ENCODE measurements around the gene CEP83. TPM values are rescaled to one million over a fixed set of nuclear protein-coding genes. Genes with fewer than 3 reads are reported as not detected.
"Not testable (repeated sequence)": the region's sequence is repeated elsewhere in the genome, so short reads cannot be mapped to it uniquely, and the experiment has no call there.

Gene CEP83
- total RNA-seq, 1 experiment from 2014 or later = 28.9 TPM

DNA sequence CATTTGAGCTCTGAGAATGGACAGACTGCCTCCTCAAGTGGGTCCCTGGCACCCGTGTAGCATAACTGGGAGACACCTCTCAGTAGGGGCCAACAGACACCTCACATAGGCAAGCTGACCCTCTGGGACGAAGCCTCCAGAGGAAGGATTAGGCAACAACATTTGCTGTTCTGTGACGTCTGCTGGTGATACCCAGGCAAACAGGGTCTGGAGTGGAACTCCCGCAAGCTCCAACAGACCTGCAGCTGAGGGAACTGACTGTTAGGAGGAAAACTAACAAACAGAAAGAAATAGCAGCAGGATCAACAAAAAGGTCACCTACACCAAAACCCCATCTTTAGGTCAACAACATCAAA is 69.6 kb downstream of the CEP83 start:
- Mint-ChIP-seq H3K4me1 (ENCODE audit: low read depth, unreplicated experiment) (no peaks in the 10 kb centered on the region), H3K4me3 (ENCODE audit: low read depth, unreplicated experiment) (peak overlapping the region; percentile 45), H3K9me3 (ENCODE audit: low read depth, unreplicated experiment) (no peaks in the 10 kb centered on the region), H3K27ac (ENCODE audit: unreplicated experiment) (no peak overlapping the region), H3K27me3 (ENCODE audit: unreplicated experiment) (no peaks in the 10 kb centered on the region), H3K36me3 (ENCODE audit: insufficient read depth, unreplicated experiment) (peaks cover 5% of the 10 kb centered on the region)
- no peak for DNase-seq
- CTCF ChIA-PET = interaction anchor here (1.3 to 1.5 kb wide), 2 partner anchors 9 to 69 kb away, joined by 3 read pairs; no protein-coding TSS in a partner anchor
- TF ChIP-seq, protein P1, sequence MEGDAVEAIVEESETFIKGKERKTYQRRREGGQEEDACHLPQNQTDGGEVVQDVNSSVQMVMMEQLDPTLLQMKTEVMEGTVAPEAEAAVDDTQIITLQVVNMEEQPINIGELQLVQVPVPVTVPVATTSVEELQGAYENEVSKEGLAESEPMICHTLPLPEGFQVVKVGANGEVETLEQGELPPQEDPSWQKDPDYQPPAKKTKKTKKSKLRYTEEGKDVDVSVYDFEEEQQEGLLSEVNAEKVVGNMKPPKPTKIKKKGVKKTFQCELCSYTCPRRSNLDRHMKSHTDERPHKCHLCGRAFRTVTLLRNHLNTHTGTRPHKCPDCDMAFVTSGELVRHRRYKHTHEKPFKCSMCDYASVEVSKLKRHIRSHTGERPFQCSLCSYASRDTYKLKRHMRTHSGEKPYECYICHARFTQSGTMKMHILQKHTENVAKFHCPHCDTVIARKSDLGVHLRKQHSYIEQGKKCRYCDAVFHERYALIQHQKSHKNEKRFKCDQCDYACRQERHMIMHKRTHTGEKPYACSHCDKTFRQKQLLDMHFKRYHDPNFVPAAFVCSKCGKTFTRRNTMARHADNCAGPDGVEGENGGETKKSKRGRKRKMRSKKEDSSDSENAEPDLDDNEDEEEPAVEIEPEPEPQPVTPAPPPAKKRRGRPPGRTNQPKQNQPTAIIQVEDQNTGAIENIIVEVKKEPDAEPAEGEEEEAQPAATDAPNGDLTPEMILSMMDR (IDR thresholded peaks at IDR 0.05; ENCODE audit: unreplicated experiment) = no peak
- intact Hi-C loops (cut with micrococcal nuclease; ENCODE audit: unreplicated experiment) = no loop called here
- BruUV-seq (replicated peaks) = no TSS peak

DNA sequence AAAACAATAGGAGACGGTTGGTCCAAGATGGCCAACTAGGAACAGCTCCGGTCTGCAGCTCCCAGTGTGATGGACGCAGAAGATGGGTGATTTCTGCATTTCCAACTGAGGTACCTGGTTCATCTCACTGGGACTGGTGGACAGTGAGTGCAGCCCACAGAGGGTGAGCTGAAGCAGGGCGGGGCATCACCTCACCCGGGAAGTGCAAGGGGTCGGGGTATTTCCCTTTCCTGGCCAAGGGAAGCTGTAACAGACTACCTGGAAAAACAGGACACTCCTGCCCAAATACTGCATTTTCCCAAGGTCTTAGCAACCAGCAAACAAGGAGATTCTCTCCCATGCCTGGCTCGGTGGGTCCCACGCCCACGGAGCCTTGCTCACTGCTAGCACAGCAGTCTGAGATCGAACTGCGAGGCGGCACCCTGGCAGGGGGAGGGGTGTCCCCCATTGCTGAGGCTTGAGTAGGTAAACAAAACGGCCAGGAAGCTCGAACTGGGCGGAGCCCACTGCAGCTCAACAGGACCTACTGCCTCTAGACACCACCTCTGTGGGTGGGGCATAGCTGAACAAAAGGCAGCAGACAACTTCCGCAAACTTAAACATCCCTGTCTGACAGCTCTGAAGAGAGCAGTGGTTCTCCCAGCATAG is 70.1 kb downstream of the CEP83 start:
- BruUV-seq (replicated peaks); intact Hi-C loops (cut with micrococcal nuclease; ENCODE audit: unreplicated experiment); H3K27ac Mint-ChIP-seq (ENCODE audit: unreplicated experiment); H3K27me3 Mint-ChIP-seq (ENCODE audit: unreplicated experiment); H3K36me3 Mint-ChIP-seq (ENCODE audit: insufficient read depth, unreplicated experiment); H3K4me1 Mint-ChIP-seq (ENCODE audit: low read depth, unreplicated experiment); H3K9me3 Mint-ChIP-seq (ENCODE audit: low read depth, unreplicated experiment): not testable (repeated sequence)
- CTCF ChIA-PET = interaction anchor here (1.3 to 1.5 kb wide), 2 partner anchors 9 to 69 kb away, joined by 3 read pairs; no protein-coding TSS in a partner anchor
- DNase-seq = peak; percentile 77
- H3K4me3 Mint-ChIP-seq (ENCODE audit: low read depth, unreplicated experiment) = peak overlapping the region; percentile 45

DNA sequence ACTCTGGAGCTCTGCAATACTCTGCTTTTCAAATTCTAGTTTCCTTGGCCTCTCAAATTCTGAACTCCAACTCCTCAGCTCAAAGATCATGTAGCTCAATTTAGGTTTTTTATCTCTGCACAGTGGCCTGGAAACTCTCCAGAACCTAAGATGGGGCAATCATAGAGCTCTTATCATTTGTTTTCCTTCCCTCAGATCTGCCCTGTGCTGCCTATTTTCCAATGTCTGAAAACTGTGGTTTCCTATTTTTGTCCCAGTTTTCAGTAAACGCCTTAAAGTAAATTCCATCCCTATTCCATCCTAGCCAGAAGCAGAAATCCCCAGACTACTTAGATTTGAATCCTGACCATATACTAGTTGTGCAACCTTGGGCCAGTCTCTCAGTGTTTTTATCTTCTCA is 73.2 kb downstream of the CEP83 start:
- Mint-ChIP-seq H3K9me3 (ENCODE audit: low read depth, unreplicated experiment) (peaks cover 7% of the 10 kb centered on the region), H3K27ac (ENCODE audit: unreplicated experiment) (no peak overlapping the region), H3K4me1 (ENCODE audit: low read depth, unreplicated experiment) (peaks cover under 1% of the 10 kb centered on the region), H3K27me3 (ENCODE audit: unreplicated experiment) (no peaks in the 10 kb centered on the region), H3K36me3 (ENCODE audit: insufficient read depth, unreplicated experiment) (peaks cover 5% of the 10 kb centered on the region), H3K4me3 (ENCODE audit: low read depth, unreplicated experiment) (no peak overlapping the region)
- intact Hi-C loops (cut with micrococcal nuclease; ENCODE audit: unreplicated experiment) = no loop called here
- CTCF ChIA-PET = no interaction called here
- BruUV-seq (replicated peaks) = no TSS peak
- TF ChIP-seq, protein P1 (IDR thresholded peaks at IDR 0.05; ENCODE audit: unreplicated experiment) = no peak
- DNase-seq = no peak

DNA sequence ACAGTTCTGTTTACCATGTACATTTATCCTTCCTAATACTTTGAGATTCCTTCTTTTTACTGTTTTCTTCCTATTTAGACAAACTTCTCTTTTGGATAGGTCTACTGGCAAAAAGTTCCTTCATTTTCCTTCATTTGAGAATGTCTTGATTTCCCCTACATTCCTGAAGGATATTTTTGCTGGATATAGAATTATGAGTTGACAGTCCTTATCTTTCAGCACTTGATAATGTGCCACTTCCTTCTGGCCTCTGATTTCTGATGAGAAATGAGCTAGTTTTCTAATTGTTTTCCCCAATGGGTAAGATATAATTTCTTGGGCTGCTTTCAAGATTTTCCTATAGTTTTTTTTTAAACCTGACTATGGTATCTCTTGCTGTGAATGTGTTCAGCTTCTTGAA is 75.6 kb downstream of the CEP83 start:
- no peak for DNase-seq
- CTCF ChIA-PET = interaction anchor here (0.6 to 1.5 kb wide), 2 partner anchors 9 to 739 kb away, joined by 3 read pairs; no protein-coding TSS in a partner anchor
- peaks cover 7% of the 10 kb centered on the region for H3K9me3 Mint-ChIP-seq (ENCODE audit: low read depth, unreplicated experiment)
- H3K27ac Mint-ChIP-seq (ENCODE audit: unreplicated experiment) = no peak overlapping the region
- intact Hi-C loops (cut with micrococcal nuclease; ENCODE audit: unreplicated experiment) = loop anchor here (5.0 kb wide), 1 partner anchor 48 kb away; no protein-coding TSS in a partner anchor
- no TSS peak for BruUV-seq (replicated peaks)
- H3K4me1 Mint-ChIP-seq (ENCODE audit: low read depth, unreplicated experiment) = peaks cover 16% of the 10 kb centered on the region
- H3K36me3 Mint-ChIP-seq (ENCODE audit: insufficient read depth, unreplicated experiment) = no peaks in the 10 kb centered on the region
- TF ChIP-seq, protein P1 (IDR thresholded peaks at IDR 0.05; ENCODE audit: unreplicated experiment) = no peak
- H3K27me3 Mint-ChIP-seq (ENCODE audit: unreplicated experiment) = no peaks in the 10 kb centered on the region
- no peak overlapping the region for H3K4me3 Mint-ChIP-seq (ENCODE audit: low read depth, unreplicated experiment)

DNA sequence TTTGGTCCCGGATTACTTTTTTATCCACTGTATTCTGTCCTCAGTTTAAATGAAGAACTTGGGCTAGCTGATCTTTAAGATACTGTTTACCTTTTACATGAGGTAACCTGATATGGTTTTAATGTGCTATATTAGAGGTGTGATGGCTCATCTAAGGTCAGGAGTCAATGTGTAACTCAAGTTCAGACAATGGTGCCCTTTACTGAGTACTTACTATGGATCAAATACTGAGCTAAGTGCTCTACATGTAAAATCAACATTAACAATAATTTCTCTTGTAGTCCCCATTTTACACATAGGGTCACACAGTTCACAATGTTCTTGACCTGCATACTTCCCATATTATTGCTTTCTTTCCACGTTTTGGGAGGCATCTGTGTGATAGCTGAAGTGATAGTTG is 79.2 kb downstream of the CEP83 start:
- H3K27ac Mint-ChIP-seq (ENCODE audit: unreplicated experiment) = peak overlapping the region; percentile 69
- H3K9me3 Mint-ChIP-seq (ENCODE audit: low read depth, unreplicated experiment) = peaks cover 7% of the 10 kb centered on the region
- peak overlapping the region; percentile 29 for H3K4me3 Mint-ChIP-seq (ENCODE audit: low read depth, unreplicated experiment)
- no peaks in the 10 kb centered on the region for H3K27me3 Mint-ChIP-seq (ENCODE audit: unreplicated experiment)
- no peaks in the 10 kb centered on the region for H3K36me3 Mint-ChIP-seq (ENCODE audit: insufficient read depth, unreplicated experiment)
- CTCF ChIA-PET = interaction anchor here (0.7 to 0.8 kb wide), 3 partner anchors 9 to 179 kb away, joined by 3 to 5 read pairs (median 5); no protein-coding TSS in a partner anchor
- no peak for DNase-seq
- no TSS peak for BruUV-seq (replicated peaks)
- peaks cover 16% of the 10 kb centered on the region for H3K4me1 Mint-ChIP-seq (ENCODE audit: low read depth, unreplicated experiment)
- intact Hi-C loops (cut with micrococcal nuclease; ENCODE audit: unreplicated experiment) = loop anchor here (5.0 kb wide), 1 partner anchor 52 kb away; no protein-coding TSS in a partner anchor
- TF ChIP-seq, protein P1 (IDR thresholded peaks at IDR 0.05; ENCODE audit: unreplicated experiment) = no peak

All from Calu3 (cell line).